NOMO-1 (cell line): ENCODE measurements around the gene RPTOR.
"Not testable (repeated sequence)": the region's sequence is repeated elsewhere in the genome, so short reads cannot be mapped to it uniquely, and the experiment has no call there.

Experiments used
- DNase-seq, 2 experiments: peaks; one replicate each; lab custom pipeline; 2025; ENCODE audit not compliant: unreplicated experiment in 2 of 2; lab: John Stamatoyannopoulos, UW

Gene RPTOR

DNA sequence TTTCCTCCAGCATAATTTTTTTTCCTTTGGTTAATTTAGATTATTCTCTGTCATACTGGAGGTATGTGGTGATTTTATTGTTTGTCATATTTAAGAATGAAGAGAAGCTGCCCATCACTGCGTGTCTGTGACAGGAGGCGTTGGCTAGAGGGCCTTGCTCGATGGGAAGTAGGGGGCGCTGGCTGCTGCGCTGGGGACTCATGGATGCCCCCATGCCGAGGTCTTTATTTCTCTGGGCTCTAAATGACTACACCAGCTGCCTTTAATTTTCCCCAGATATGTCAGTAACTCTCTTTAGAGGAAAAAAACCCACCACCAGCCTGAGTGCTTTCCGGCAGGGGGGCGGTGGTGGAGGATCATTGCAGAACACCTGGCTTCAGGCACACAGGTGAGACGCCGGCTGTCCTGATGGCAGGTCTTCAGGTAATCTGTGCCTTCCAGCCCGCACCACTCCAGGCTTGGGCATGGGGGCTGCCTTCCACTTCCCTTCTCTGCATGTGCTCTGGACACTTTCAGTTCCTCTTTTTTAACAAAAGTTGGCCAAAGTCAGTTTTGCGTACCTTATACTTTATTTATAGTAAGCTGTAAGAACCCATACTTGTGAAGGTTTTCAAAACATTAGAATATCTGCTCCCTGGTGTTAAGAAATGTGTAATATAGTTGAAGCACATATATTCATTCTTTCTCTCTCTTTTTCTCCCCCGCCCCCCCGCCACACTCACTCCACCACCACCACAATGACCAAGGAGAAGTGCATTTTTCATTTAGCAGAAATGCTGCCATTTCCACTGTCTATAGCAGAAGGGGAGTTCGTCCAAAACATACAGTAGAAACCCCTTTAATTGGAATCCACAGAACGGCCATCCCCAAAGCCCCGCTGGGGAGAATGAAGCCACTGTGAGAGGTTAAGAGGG is 192.7 kb downstream of the RPTOR start:
- peak; percentile 88 for DNase-seq

DNA sequence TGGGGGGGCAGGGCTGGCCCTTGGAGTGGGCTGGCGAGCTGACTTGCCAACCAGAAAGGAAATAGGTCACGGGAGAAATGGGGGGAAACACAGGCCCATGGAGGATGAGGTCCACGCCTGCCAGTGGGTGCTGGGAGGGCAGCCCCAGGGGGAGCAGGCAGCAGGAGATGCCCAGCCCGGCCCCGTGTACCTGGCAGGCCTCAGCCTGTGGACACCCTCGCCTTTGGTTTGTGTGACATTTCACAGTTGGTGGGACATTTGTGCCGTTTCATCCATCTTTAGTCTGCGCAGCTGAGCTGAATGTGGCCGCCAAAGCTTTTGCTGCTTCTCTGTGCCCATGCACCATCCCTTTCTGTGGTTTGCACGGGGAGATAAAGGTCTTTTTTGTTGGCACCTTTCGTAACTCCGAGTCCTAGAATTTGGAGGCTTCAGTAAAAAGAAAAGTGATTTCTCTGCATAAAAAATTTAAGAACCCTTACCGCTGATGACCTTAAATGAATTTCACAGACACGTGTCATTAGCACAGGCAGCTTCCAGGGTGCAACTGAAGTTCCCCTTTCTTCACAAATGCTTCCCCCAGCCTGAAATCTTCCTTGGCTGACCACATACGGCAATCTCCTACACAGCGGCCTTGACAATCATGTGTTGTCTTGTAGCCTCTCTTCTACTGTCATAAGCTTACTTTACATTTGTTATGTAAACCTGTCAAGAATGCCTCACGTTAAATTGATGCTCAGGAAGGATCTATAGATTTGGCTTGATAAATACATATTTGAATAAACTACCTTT is 193.6 kb downstream of the RPTOR start:
- DNase-seq, result peak; percentile 68 to 85

DNA sequence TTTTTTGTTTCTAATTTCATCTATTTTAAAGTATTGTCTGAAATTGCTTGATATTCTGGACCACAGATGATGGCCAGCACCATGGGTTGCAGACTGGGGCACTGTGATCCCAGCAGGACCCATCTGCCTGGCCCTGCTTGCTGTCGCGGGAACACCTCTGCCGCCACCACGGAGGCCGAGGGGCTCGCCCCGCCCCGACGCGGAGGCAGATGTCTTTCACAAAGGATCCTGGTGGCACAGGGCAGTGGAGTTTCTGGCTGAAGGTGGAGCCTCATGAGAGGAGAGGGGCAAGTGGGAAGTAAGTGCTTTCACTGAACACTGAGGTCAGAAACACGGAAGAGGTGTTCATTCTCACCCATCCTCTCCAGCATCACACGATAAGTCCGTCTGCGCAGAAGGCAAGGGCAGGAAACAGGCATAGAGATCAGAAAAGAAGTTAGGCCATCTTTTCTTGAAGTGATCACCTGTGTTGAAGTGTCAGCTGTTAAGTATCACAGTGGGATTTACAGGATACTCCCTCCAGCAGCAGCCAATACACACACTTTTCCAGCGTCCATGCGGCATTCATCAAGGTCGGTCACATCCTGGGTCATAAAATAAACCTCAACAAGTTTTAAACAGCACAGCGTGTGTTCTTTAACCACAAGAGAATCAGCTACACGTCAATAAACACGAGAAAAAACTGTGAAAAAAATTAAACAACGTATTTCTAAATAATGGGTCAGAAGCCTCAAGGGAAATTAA is 194.5 kb downstream of the RPTOR start:
- DNase-seq, result no peak

DNA sequence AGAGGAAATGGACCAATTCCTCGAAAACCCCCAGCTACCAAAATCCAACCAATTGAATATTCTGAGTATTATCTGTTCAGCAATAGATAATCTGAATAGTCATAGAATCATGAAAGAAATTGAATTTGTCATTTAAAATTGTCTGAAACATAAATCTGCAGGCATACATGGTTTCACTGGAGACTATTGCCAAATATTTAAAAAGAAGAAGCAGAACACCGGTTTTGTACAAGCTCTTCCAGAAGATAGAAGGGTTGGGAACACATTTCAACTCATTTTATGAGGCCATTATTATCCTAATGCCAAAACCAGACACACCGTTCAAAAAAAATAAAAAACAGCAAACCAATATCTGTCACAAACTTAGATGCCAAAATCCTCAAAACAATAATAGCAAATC is 195.5 kb downstream of the RPTOR start:
- peak in 1 of 2 experiments; percentile 8 for DNase-seq

DNA sequence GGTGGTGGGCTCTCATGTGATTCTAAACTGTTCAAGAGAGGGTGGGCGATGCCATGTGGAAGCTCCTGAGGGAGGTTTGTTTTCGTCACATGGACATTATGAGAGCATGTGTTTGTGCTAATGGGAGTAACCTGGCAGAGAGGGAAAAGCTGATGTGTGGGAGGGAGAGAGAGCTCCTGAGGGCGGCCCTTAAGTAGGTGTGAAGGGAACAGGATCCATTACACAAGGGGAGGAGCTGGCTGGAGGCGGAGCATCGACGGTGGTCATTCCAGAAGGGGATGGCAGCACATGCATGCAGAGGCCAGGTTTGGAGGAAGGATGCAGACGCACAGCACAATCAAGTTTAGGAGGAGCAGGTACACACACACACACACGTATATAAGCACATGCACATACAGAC is 197.5 kb downstream of the RPTOR start:
- no peak for DNase-seq

DNA sequence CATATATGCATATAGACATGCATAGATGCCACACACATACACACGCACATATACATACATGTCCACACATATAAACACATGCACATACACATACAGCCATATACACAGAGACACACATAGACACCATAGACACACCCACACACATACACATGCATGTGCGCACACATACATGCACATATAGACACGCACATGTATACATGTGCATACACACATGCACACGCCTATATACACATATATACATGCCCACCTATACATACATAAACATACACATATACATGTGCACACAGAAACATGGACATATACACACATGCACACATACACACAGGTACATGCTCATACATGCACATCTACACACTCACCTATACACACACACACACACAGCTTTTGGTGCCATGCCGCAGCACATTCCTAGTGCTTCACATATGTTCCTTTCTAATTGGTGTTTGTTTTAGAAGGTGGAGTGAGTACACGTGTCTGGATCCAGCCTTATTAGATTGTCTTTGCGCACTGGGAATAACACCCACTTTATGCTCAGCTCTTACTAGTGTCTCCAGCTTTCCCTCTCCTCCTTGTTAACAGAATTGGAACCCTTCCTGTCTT is 198.0 kb downstream of the RPTOR start:
- DNase-seq, result no peak

DNA sequence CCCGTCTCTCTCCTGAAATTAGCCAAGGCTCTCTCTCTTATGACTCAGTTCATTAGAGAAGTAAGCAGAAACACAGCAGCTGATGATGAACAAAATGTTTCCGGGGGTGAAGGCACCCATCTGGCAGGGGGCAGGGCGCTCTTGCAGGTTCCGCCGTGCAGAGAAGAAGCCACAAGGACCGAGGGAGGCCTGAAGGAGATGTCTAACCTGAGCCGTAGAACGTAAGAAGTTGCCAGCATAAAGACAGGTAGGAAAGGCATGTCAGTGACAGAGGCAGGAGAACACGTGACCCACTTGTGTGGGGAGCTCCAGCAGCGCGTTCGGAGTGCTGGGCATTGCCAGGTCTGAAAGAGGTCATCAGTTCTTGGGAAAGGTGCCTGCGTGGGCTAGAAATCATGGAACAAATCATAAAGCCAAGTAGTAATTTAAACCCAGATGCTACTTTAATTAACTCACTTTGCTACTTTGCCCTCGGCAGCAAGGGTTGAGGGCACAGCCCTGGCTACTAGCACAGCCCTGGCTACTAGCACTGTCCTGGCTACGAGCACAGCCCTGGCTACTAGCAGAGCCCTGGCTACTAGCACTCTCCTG is 198.6 kb downstream of the RPTOR start:
- no peak for DNase-seq

DNA sequence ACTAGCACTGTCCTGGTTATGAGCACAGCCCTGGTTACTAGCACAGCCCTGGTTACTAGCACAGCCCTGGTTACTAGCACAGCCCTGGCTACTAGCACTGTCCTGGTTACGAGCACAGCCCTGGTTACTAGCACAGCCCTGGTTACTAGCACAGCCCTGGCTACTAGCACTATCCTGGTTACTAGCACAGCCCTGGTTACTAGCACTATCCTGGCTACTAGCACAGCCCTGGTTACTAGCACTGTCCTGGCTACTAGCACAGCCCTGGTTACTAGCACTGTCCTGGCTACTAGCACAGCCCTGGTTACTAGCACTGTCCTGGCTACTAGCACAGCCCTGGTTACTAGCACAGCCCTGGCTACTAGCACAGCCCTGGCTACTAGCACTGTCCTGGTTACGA is 199.3 kb downstream of the RPTOR start:
- DNase-seq, result not testable (repeated sequence)

DNA sequence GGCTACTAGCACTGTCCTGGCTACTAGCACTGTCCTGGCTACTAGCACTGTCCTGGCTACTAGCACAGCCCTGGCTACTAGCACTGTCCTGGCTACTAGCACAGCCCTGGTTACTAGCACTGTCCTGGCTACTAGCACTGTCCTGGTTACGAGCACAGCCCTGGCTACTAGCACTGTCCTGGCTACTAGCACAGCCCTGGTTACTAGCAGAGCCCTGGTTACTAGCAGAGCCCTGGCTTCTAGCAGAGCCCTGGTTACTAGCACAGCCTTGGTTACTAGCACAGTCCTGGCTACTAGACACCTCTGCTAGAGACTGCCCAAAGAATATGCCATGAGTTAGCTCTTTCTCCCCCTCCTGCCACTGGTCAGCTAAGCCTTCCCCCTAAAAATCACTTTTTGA is 200.1 kb downstream of the RPTOR start:
- DNase-seq, result not testable (repeated sequence)

DNA sequence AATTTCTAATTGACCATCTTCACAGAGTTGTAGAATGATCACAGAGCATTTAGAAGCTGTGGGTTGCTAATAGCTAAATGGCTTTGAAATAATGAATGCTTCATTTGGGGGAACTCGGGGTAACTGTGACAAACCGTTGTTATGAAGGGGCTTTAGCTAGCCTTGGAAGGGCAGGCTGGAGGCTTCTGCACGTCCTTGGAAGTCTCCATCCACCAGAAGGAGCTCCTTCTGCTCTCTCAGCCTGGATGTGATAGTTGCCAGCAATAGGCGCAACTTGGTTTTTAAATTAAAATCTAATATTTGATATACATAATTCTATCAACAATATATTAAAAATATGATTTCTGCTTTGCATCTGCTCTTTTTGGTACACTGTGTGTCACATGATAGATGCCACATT is 200.5 kb downstream of the RPTOR start:
- DNase-seq, result no peak

DNA sequence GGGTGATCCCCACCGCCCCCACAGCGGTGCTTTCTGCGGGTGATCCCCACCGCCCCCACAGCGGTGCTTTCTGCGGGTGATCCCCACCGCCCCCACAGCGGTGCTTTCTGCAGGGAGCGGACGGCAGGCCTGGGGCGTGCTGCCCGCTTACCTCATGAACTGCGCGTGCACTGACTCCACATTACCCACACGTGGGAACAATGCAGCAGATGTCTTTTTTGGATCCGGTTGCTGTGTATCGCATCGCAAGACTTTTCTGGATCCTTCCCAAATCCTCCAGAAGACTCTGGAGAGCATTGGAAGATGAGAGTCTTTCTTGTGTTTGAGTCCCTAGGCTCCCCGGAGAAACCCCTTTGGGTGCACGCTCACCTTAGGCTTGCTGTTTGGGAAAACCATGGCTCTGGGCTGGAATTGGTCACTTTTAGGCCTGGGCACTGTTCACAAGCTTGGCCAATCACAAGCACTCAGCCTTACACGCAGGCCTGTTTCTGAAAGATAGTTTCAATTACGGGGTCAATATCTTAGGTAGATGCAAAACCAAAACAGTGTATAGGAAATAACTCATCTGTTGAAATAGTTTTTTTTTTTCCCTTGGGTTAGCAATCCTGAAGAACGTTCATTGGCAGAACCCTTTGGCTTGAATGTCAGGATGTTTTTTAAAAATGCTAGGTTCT is 201.8 kb downstream of the RPTOR start:
- no peak for DNase-seq

DNA sequence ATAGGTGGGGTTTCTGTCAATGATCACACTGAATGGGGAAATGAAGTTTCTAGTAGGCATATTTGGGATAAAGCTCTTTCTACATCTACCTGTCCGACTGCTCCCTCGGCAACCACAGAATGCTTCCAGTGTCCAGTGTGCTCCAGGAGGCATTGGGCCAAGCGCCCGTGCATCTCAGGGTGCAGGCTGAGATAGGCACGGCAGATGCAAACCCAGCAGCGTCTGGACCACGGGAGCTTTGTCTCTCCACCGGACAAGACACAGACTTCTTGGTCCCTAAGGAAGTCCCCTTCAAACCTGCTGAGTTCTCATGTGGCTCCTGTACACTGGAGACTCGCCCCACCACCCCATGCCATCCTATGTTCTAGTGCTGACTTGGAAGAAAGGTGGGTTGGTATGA is 202.8 kb downstream of the RPTOR start:
- no peak for DNase-seq

DNA sequence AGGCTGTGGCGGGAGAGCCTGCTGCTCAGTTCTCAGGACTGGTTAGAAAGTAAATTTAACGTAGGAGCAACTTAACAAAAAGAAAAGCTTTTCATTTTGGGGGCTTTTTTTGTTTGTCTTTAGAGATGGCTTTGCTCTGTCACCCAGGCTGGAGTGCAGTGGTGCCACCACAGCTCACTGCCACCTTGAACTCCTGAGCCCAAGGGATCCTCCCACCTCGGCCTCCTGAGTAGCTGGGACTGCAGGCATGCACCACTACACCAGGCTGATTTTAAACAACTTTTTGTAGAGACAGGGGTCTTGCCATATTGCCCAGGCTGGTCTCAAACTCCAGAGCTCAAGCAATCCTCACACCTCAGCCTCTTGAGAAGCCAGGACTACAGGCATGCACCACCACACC is 205.0 kb downstream of the RPTOR start:
- DNase-seq, result no peak

DNA sequence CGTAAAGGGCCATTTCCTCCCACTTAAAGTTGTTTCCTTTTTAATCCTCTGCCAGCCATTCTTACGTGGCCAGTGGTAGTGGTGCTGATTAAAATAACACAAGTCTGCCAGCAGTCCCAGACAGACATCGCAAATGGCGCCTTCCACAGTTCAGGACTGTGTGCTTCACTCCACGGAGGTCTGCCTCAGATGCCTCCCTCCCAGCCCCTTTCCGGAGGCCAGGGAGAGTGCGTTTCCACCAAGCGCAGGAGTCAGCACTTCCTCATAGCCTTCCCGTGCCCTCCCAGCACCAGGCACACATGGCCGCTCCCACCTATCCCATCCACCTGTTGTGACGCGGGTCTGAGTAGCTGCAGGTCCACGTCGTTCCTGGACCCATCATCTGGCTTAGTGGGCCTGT is 205.6 kb downstream of the RPTOR start:
- peak in 1 of 2 experiments; percentile 2 for DNase-seq

DNA sequence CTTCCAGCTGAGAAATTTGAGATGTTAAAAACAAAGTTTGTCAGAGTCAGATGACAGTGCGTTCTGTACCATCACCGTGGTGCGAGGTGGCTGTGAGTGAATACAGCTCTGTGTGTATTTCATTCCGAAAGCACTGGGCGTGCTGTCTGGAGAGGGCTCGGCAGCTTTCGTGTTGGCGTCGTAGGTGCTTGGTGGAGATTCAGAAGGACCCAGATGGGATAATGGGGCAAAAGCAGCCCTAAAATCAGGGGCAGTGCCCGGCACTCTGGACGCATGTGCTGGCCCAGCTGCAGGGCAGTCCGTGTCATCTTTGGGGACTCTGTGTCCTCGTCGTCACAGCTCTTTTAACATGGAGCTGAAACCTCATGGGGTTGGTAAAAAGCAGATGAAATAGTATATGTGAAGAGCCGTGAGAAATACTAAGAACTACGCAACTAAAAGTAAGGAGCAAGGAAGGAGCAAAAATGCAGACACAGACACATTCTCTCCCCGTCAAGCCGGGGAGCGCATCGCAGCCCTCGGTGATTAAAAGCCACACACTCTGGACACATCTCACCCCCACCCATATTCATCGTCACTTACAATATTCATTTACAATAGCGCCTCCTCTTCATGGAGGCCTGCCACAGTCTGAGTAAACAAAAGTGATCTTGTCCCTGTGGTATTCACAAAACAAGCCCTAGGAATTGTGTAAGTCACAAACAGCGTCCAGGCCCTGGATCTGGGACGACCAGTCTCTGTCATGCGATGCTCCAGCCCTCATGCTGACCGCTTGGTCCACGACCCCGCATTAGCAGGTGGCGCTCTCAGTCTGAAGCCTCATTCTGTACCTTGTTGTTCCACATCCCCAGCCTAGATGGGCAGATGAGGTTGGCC is 206.7 kb downstream of the RPTOR start:
- no peak for DNase-seq

DNA sequence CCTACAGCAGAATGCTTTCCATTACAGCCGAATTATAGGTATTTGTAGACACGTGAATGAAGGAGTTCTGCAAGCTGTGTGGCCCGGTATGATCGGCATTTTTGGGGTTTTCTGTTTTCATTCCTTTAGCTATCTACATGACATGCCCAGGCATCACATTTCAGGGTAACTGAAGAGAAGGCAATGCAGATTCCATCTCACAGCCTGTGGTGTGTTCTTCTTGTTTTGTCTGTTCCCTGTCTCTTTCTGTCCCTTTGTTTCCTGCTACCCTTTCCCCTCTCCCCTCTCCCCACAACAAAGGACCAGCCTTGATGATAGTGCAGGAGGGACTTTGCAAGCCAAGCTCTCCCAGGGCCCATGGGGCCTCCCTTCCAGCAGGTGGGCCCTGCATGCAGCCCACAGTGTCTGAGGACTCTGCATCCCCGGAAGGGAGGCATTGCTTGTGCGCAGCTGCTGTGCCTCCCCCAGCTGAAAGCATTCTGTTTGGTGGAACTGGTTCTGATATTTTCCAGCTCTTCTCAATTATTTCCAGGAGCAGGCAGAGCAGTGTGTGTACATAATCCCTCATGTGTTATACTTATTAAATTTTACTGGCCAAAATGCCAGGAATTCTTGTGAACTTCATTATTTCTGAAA is 207.4 kb downstream of the RPTOR start:
- DNase-seq, result no peak

DNA sequence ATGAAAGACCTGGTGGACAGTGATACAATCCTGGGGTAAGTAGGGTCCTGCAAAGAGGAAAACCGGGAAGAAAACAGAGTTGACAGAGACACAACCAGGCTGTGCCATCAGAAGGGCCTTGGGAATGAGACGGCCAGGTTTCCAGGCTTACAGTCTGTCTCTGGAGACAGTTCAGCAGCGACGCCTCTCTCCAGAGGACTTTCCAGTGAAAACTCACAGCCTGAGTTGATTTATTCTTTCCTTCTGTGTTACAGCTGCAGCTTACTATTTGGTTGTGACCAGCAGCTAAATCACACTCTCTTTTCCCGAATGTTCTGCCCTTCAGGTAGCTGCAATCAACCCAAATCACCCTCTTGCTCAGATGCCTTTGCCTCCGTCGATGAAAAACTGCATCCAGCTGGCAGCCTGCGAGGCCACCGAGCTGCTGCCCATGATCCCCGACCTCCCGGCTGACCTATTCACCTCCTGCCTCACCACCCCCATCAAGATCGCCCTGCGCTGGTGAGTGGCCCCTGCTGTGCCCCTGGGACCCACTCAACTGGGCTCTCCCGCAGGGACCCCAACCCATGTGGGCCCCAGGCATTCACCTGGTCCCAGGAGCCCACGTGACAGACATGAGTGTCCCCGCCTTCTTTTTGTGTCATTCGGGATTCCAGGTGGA is 209.2 kb downstream of the RPTOR start:
- DNase-seq, result no peak

DNA sequence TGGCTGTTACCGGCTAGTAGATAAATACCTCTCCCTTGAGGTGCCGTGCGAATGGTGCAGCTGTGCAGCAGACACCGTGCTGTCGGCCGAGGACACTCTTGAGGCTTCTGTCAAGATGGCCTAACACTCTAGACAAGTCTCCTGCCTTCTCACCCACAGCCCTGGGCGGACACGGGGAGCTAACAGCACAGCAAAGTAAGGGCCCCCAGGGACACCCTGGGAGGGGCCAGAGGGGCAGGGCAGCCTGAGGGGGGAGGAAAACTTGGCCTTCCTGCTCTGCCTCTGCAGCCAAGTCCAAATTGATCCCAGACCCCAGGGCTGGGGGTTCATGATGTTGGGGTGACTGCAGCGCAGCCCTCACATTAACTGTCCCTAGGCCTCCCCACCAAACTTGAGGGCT is 210.2 kb downstream of the RPTOR start:
- DNase-seq, result no peak
